T-helper 1 cell treated with Interleukin-12 subunit alpha and Interleukin-12 subunit beta and Interleukin-4 antibody, amounts not matched to agents 30 ng/mL and 1 ng/mL, for 36 hours (primary cell): ENCODE results near the gene TAGLN2. TPM values are rescaled to one million over a fixed set of nuclear protein-coding genes. Genes with fewer than 3 reads are reported as not detected.

Experiments used
- intact Hi-C: fragments of 100-400 bp; cut with micrococcal nuclease; formaldehyde crosslinking; loops from one replicate; pipeline ENCODE4 v1.15.1; 2024
- total RNA-seq: library from RNA; stranded (reverse); gene quantifications from 2 replicates; pipeline ENCODE4 v1.2.3, GENCODE V29; 2022

The TAGLN2 gene
- total RNA-seq, 1 donor from 2014 or later = 411 TPM

DNA sequence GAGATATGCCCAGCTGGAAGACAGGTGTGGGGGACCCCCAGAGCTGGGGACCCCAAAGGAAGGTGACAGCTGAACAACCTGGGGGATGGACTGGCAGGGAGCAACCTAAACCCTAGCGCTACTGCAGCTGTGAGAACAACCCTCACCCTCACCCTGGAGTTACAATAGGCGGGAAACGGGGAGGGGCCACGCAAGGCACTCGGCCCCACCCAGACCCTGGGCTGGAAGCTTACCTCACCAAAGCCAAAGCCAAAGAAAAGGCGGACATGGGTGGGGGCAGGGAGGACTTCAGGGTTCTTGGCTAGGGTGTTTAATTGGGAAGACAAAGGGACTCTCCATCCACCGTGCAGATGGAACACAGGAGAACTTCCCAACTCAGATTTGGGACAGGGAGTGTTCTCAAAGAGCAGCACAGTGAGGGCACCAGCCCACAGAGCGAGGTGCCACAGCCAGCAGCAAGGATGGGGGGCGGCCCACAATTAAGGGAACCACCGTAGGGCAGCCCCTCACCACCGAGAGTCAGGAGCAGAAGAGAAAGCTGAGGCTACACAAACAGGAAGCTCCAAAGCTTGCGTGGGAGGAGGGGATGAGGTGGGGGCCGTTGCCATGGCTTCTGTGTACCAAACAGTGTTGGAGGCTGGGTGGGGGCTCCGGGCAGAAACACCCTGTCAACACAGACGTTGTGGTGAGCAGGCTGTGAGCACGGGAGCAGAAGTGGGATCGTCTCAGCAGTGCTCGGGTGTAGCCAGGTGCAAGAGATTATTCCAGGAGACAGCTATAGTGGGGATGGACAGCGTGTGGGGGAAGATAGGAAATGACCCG is 1.9 kb downstream of the TAGLN2 start:
- intact Hi-C loops = loop anchor here (1.0 to 10.0 kb wide), 8 partner anchors 32 to 1191 kb away; partner anchors contain the start of genes AIM2, COPA, DCAF8 and IFI16

- intact Hi-C loops = loop anchor here (1.0 to 10.0 kb wide), 4 partner anchors 31 to 1192 kb away; partner anchors contain the start of genes NIT1, PEA15 and PFDN2
These were observed 2.6 kb downstream of the TAGLN2 start for GRCh38 chr1:159922511-159923202.

DNA sequence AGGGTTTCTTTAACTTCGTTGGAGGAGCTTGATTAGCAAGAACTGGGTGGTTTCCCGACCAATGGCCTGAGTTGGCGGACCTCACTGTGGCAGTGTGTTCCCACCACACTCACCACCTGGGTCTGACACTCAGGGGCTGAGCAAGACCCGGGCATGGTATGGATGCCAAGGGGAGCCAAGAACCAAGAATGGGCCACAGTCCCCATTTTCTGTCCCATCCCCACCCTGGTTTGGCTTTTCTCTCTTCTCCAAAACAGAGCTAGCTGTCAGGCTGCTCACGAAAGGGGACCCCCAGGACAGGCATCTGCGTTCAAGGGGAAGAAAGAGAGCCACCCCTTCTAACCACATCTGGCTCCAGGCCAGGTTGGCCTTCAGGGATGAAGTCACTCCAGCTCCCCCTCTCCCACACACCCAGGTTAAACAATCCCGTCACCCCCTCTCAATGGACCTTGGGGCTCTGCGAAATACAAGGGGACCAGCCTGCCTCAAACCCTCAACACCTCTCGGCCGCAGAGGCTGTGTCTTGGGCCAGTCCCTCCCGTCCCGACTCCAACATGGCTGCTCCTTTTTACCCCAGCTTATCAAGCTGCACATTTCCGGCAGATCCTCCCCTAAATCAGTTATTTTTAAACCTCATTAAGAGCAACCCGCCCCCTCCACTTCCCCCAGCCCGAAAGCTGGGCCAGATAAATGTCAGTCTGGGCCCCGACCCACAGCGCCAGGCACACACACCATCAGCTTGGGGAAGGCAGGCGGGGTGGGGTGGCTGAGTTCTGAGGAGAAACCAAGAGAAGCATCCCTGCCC is 3.4 kb downstream of the TAGLN2 start:
- intact Hi-C loops = loop anchor here (10.0 kb wide), 3 partner anchors 283 to 1193 kb away; partner anchors contain the start of genes NIT1, PEA15 and PFDN2

GRCh38 chr1:159921251-159921650 is 4.1 kb downstream of the TAGLN2 start:
- intact Hi-C loops = loop anchor here (10.0 kb wide), 3 partner anchors 284 to 1194 kb away; partner anchors contain the start of genes NIT1, PEA15 and PFDN2

GRCh38 chr1:159920651-159921050 is 4.7 kb downstream of the TAGLN2 start:
- intact Hi-C loops = loop anchor here (10.0 kb wide), 3 partner anchors 284 to 1194 kb away; partner anchors contain the start of genes NIT1, PEA15 and PFDN2

DNA sequence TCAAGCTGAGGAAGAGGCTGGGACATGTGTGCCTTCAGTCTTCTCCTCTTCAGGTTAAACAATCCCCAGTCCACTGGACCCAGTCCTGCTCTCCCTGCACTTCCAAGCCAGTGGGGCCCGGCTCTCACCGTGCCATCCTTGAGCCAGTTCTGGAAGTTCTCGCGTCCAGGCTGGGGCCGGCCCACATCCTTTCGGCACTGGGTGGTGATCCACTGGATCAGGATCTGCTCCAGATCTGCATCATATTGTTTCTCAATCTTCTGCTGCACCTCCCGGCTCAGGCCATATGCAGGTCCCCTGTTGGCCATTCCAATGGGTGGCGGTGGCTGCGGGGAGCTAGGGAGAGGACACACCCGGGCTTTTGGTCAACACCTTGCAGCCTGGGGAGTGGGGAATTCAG is 5.1 kb downstream of the TAGLN2 start:
- intact Hi-C loops = loop anchor here (10.0 kb wide), 3 partner anchors 285 to 1195 kb away; partner anchors contain the start of genes NIT1, PEA15 and PFDN2

GRCh38 chr1:159919236-159919865 is 6.0 kb downstream of the TAGLN2 start:
- intact Hi-C loops = no loop called here

DNA sequence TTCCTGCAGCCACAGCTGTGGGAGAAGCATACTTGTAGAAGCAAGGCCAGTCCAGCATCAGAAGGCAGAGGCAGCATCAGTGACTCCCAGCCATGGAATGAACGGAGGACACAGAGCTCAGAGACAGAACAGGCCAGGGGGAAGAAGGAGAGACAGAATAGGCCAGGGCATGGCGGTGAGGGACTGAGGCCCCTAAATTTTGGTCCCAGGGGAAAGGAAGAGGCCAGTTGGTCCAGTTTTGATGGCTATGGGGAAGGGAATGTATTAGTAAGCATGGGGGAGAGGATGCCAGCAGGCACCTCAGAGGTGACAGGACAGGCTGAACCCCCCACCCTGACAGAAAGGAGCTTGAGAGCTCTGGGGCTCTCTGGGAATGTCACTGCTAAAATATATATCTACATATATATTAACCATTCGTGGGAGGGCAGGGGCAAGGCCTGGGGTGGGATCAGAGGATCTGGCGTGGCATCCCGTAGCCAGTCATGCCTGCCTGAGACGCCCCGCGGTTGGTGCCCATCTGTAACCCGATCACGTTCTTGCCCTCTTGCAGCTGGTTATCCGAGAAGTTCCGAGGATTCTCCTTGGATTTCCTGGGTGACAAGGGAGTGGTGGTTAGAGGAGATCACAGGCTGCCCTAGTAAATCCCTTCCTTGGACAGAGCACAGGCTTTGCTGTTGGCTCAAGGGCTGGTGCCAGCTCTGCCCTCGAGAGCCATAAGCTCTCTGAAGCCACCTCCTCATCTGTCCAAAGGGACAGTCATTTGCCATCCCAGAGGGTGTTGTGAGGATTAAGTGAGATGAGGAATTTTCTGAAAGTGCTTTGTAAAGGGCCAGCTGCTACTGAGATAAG is 6.7 kb downstream of the TAGLN2 start:
- intact Hi-C loops = no loop called here

GRCh38 chr1:159917533-159918351 is 7.6 kb downstream of the TAGLN2 start:
- intact Hi-C loops = no loop called here

- intact Hi-C loops = no loop called here
These were observed 8.9 kb downstream of the TAGLN2 start for GRCh38 chr1:159916242-159917051.

DNA sequence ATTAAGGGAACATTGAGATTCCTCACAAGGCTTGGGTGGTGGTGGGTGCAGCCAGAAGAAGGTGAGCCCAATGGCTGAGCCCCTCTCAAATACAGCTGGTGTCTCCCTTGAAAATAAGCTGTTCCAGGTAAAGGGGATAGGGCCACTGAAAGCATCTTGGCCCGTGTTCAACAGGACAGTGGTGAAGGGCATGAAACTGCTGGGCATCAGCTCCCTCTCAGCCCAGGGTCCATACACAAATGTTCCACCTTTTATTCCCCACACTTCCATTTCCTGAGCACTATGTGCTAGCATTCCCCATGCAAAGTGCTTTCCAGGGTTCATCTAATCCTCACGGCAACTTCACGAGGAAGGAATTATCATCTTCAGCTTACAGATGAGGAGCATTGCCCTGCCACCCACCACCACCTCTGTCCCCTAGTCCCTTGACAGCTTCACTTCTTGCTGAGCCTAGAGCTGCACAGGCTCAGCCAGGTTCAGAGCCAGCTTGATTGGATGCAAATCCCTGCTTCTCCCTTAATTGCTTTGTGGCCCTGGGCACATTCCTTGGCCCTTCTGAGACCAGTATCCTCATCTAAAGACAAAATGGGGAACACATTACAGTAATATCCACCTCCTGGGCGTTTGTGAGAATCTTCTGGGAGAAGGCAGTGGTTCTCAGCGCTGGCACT is 9.6 kb downstream of the TAGLN2 start:
- intact Hi-C loops = no loop called here

GRCh38 chr1:159914252-159915018 is 10.9 kb downstream of the TAGLN2 start:
- intact Hi-C loops = no loop called here

GRCh38 chr1:159913451-159914192 is 11.7 kb downstream of the TAGLN2 start:
- intact Hi-C loops = no loop called here

- intact Hi-C loops = no loop called here
These were observed 13.8 kb downstream of the TAGLN2 start for GRCh38 chr1:159911326-159912070.
